H9 (cell line): ENCODE results near the gene MIEF2. TPM values are rescaled to one million over a fixed set of nuclear protein-coding genes. Genes with fewer than 3 reads are reported as not detected.
A peak's percentile ranks its signal among the peaks of the same experiment; 100 is the strongest.

ENCODE experiments used
- DNase-seq: peaks from one replicate; pipeline ENCODE4 v3.0.0-alpha.2; 2017
- H2AFZ ChIP-seq: one replicate; pipeline ENCODE4 v1.6.1; 2013; ENCODE audit warnings: mild to moderate bottlenecking, low read length, control low read depth, moderate library complexity
- H2AK5ac ChIP-seq: 2 replicates; pipeline ENCODE4 v1.6.1; 2013; ENCODE audit warnings: low read length, control low read depth, mixed read lengths; ENCODE audit not compliant: insufficient read length
- H2BK120ac ChIP-seq: one replicate; pipeline ENCODE4 v1.6.1; 2013; ENCODE audit warnings: low read depth, mild to moderate bottlenecking, low read length, control low read depth, inconsistent platforms; ENCODE audit not compliant: poor library complexity, severe bottlenecking
- H2BK12ac ChIP-seq: 2 replicates; pipeline ENCODE4 v1.6.1; 2013; ENCODE audit warnings: low read length, control low read depth, mixed read lengths, low read depth; ENCODE audit not compliant: insufficient read length
- H2BK15ac ChIP-seq: 2 replicates; pipeline ENCODE4 v1.6.1; 2013; ENCODE audit warnings: low read depth, low read length, control low read depth
- H2BK20ac ChIP-seq: one replicate; pipeline ENCODE4 v1.6.1; 2013; ENCODE audit warnings: low read depth, mild to moderate bottlenecking, low read length, control low read depth, inconsistent platforms; ENCODE audit not compliant: poor library complexity, severe bottlenecking
- H2BK5ac ChIP-seq: 2 replicates; pipeline ENCODE4 v1.6.1; 2013; ENCODE audit warnings: low read length, control low read depth, mixed read lengths; ENCODE audit not compliant: insufficient read length
- H3K14ac ChIP-seq: 2 replicates; pipeline ENCODE4 v1.6.1; 2013; ENCODE audit warnings: low read length, control low read depth; ENCODE audit not compliant: insufficient read depth
- H3K18ac ChIP-seq: 2 replicates; pipeline ENCODE4 v1.6.1; 2013; ENCODE audit warnings: low read depth, mild to moderate bottlenecking, mixed read lengths, low read length, control low read depth; ENCODE audit not compliant: insufficient read length
- H3K23ac ChIP-seq: 2 replicates; pipeline ENCODE4 v1.6.1; 2013; ENCODE audit warnings: low read length, control low read depth, mixed read lengths, low read depth; ENCODE audit not compliant: insufficient read length
- H3K23me2 ChIP-seq: 2 replicates; pipeline ENCODE4 v1.6.1; 2013; ENCODE audit warnings: low read depth, mild to moderate bottlenecking, mixed read lengths, low read length, control low read depth; ENCODE audit not compliant: insufficient read length, poor library complexity, severe bottlenecking
- H3K27ac ChIP-seq: 2 replicates; pipeline ENCODE4 v1.5.1; 2013; ENCODE audit warnings: low read length, control low read depth, mixed read lengths, low read depth; ENCODE audit not compliant: insufficient read length
- H3K27me3 ChIP-seq: 2 replicates; pipeline ENCODE4 v1.6.1; 2013; ENCODE audit warnings: low read length, control low read depth, inconsistent platforms; ENCODE audit not compliant: insufficient read depth
- H3K4ac ChIP-seq: 2 replicates; pipeline ENCODE4 v1.6.1; 2013; ENCODE audit warnings: low read depth, mild to moderate bottlenecking, control low read depth, inconsistent platforms, low read length, moderate library complexity
- H3K4me1 ChIP-seq: 2 replicates; pipeline ENCODE4 v1.6.1; 2013; ENCODE audit warnings: low read length, control low read depth, inconsistent platforms; ENCODE audit not compliant: insufficient read depth
- H3K4me2 ChIP-seq: 2 replicates; pipeline ENCODE4 v1.6.1; 2013; ENCODE audit warnings: low read length, control low read depth, mixed read lengths; ENCODE audit not compliant: insufficient read length, insufficient read depth
- H3K56ac ChIP-seq: 2 replicates; pipeline ENCODE4 v1.6.1; 2013; ENCODE audit warnings: low read depth, mild to moderate bottlenecking, mixed read lengths, low read length, control low read depth; ENCODE audit not compliant: insufficient read length
- H3K79me1 ChIP-seq: 2 replicates; pipeline ENCODE4 v1.6.1; 2013; ENCODE audit warnings: low read depth, mild to moderate bottlenecking, moderate library complexity, low read length, control low read depth, inconsistent platforms; ENCODE audit not compliant: insufficient read depth, poor library complexity, severe bottlenecking
- H3K79me2 ChIP-seq: 2 replicates; pipeline ENCODE4 v1.6.1; 2013; ENCODE audit warnings: low read length, control low read depth, inconsistent platforms; ENCODE audit not compliant: insufficient read depth
- H3K9ac ChIP-seq: 2 replicates; pipeline ENCODE4 v1.6.1; 2013; ENCODE audit warnings: low read length, control low read depth, mixed read lengths; ENCODE audit not compliant: insufficient read length; ENCODE audit errors: extremely low read depth
- H3K9me3 ChIP-seq: one replicate; pipeline ENCODE4 v1.6.1; 2013; ENCODE audit warnings: low read depth, low read length, inconsistent platforms; ENCODE audit not compliant: control insufficient read depth
- H3T11ph ChIP-seq: one replicate; pipeline ENCODE4 v1.6.1; 2013; ENCODE audit warnings: mild to moderate bottlenecking, low read length, control low read depth, inconsistent platforms
- H4K20me1 ChIP-seq: one replicate; pipeline ENCODE4 v1.6.1; 2013; ENCODE audit not compliant: control insufficient read depth, insufficient read length, insufficient read depth
- H4K5ac ChIP-seq: 2 replicates; pipeline ENCODE4 v1.6.1; 2013; ENCODE audit warnings: low read depth, mild to moderate bottlenecking, mixed read lengths, low read length, control low read depth; ENCODE audit not compliant: insufficient read length
- H4K8ac ChIP-seq: replicated peaks from 2 replicates; pipeline ENCODE4 v1.6.1; 2013; ENCODE audit warnings: low read length, control low read depth, mixed read lengths, low read depth; ENCODE audit not compliant: insufficient read length
- H4K91ac ChIP-seq: 2 replicates; pipeline ENCODE4 v1.6.1; 2013; ENCODE audit warnings: low read depth, mild to moderate bottlenecking, moderate library complexity, mixed read lengths, low read length, control low read depth; ENCODE audit not compliant: insufficient read length
- H3K27ac Mint-ChIP-seq, 3 experiments: 2 replicates in 2 of 3; 3 replicates in 1 of 3; pipeline ENCODE4 v1.8.0; 2020 to 2021; ENCODE audit warnings: mixed read lengths in 3 of 3, mild to moderate bottlenecking in 1 of 3, moderate library complexity in 1 of 3
- H3K27me3 Mint-ChIP-seq: 2 replicates; pipeline ENCODE4 v1.8.0; 2021; ENCODE audit warnings: low read depth, mild to moderate bottlenecking, moderate library complexity, mixed read lengths
- H3K36me3 Mint-ChIP-seq, 3 experiments: 2 replicates in 2 of 3; 3 replicates in 1 of 3; pipeline ENCODE4 v1.8.0; 2020 to 2021; ENCODE audit warnings: low read depth in 3 of 3, mixed read lengths in 3 of 3; ENCODE audit not compliant: insufficient read depth in 1 of 3
- H3K4me1 Mint-ChIP-seq, 2 experiments: 2 replicates each; pipeline ENCODE4 v1.8.0; 2020; ENCODE audit warnings: mixed read lengths in 2 of 2
- H3K4me3 Mint-ChIP-seq, 2 experiments: 2 replicates in 1 of 2; 3 replicates in 1 of 2; pipeline ENCODE4 v1.8.0; 2020 to 2021; ENCODE audit warnings: mild to moderate bottlenecking in 2 of 2, mixed read lengths in 2 of 2, moderate library complexity in 1 of 2
- H3K9me3 Mint-ChIP-seq, 2 experiments: 2 replicates in 1 of 2; 3 replicates in 1 of 2; pipeline ENCODE4 v1.8.0; 2020; ENCODE audit warnings: mild to moderate bottlenecking in 2 of 2, mixed read lengths in 2 of 2, moderate library complexity in 1 of 2
- CTCF ChIP-seq: fragments of 200-600 bp; sonication (generic); conservative IDR thresholded peaks from 3 replicates; pipeline ENCODE4 v1.8.0; 2021; ENCODE audit warnings: antibody characterized with exemption, mild to moderate bottlenecking
- WGBS: extraction: QIAGEN DNeasy Blood & Tissue Kit; methylation state at CpG from one replicate; pipeline ENCODE4 v1.1.7; 2013; ENCODE audit warnings: missing lambda C conversion rate, low lambda C conversion rate, mixed read lengths; ENCODE audit not compliant: insufficient read length; ENCODE audit errors: extremely low coverage; 5-methylcytosine and 5-hydroxymethylcytosine counted together
- total RNA-seq: library from RNA; stranded (reverse); gene quantifications from 2 replicates; pipeline ENCODE4 v1.2.1, GENCODE V29; 2021

The MIEF2 gene
- total RNA-seq, 1 experiment from 2014 or later, result 10.3 TPM

GRCh38 chr17:18224053-18224386 is 36.4 kb upstream of the MIEF2 start:
- Histone ChIP-seq H4K91ac (no peak overlapping the region), H3K4ac (no peak overlapping the region), H3K56ac (no peak overlapping the region), H4K8ac (no peak overlapping the region), H2BK120ac (no peak overlapping the region), H3K9ac (peak overlapping the region; percentile 10), H2AFZ (no peak overlapping the region), H4K5ac (no peak overlapping the region), H3K79me1 (peaks cover 9% of the 10 kb centered on the region), H3K27ac (peak overlapping the region; percentile 93), H2BK5ac (no peak overlapping the region), H3K23ac (no peak overlapping the region), H2BK20ac (no peak overlapping the region), H2BK15ac (no peak overlapping the region), H4K20me1 (no peaks in the 10 kb centered on the region), H3K23me2 (peaks cover 11% of the 10 kb centered on the region), H3K4me2 (peak overlapping the region; percentile 81), H3K14ac (peak overlapping the region; percentile 21), H2BK12ac (peak overlapping the region; percentile 1), H3K4me1 (peaks cover 3% of the 10 kb centered on the region; the same call in 1 of the 2 replicates), H3T11ph (no peak overlapping the region), H3K18ac (peak overlapping the region; percentile 83), H3K79me2 (peaks cover 17% of the 10 kb centered on the region; the same call in 1 of the 2 replicates), H2AK5ac (no peak overlapping the region), H3K9me3 (no peaks in the 10 kb centered on the region), H3K27me3 (no peaks in the 10 kb centered on the region)
- no peak for TF ChIP-seq CTCF
- WGBS, result no CpG with 5 or more reads among the region's 4 CpGs
- peak overlapping the region; percentile 100; a peak in 6 of 7 replicates for H3K27ac Mint-ChIP-seq
- H3K4me3 Mint-ChIP-seq, result peak overlapping the region; percentile 78 to 96
- peak; percentile 75 for DNase-seq
- H3K4me1 Mint-ChIP-seq, result peaks cover 24 to 31% of the 10 kb centered on the region in 2 experiments
- peaks cover 2 to 5% (median 4%) of the 10 kb centered on the region in 3 experiments; a peak in 3 of 7 replicates for H3K36me3 Mint-ChIP-seq
- no peaks in the 10 kb centered on the region; a peak in 1 of 5 replicates for H3K9me3 Mint-ChIP-seq
- H3K27me3 Mint-ChIP-seq, result no peaks in the 10 kb centered on the region
